ENCODE results near the gene CELA3B.
"Not testable (repeated sequence)": the region's sequence is repeated elsewhere in the genome, so short reads cannot be mapped to it uniquely, and the experiment has no call there.

CELA3B gene

GRCh38 chr1:21980515-21981220 is 3.8 kb downstream of the CELA3B start:
- DNase-seq: not testable (repeated sequence)

GRCh38 chr1:21981253-21981652 is 4.4 kb downstream of the CELA3B start:
- DNase-seq: not testable (repeated sequence)

DNA sequence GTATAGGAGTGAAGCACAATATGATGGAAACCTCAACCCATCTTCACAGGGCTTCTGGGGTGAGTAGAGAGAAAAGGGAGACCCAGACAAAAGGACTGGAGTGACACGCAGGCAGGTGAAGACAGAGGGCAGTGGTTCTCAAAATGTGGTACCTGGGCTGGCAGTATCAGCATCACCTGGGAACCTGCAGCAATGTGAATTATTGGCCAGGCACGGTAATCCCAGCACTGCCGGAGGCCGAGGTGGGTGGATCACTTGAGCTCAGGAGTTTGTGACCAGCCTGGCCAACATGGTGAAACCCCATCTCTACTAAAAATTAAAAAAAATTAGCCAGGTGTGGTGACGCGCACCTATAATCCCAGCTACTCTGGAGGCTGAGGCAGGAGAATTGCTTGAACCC is 5.3 kb downstream of the CELA3B start:
- not testable (repeated sequence) for DNase-seq

DNA sequence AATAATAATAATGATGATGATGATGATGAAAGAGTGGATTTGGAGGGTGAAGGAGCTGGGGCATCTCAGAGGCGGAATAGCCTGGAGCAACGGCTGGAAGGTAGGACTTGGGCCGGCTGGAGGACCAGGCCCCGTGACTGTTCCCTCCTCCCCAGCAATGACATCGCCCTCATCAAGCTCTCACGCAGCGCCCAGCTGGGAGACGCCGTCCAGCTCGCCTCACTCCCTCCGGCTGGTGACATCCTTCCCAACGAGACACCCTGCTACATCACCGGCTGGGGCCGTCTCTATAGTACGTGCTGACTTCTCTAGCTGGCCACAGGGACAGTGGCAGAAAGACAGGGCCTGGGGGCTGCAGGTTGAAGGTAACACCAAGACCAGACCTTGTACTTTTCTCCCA is 6.7 kb downstream of the CELA3B start:
- not testable (repeated sequence) for DNase-seq

DNA sequence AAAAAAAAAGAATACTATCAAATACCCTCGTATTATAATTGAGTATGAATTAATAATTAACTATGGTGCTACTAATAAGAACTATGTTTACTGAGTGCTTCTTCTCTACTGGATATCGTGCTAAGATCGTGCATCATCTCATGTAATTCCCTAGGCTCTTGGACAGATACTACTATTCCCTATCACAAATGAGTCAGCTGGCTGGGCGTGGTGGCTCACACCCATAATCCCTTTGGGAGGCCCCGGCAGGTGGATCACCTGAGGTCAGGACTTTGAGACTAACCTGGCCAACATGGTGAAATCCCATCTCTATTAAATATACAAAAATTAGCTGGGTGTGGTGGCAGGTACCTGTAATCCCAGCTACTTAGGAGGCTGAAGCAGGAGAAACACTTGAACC is 9.1 kb downstream of the CELA3B start:
- not testable (repeated sequence) for DNase-seq

DNA sequence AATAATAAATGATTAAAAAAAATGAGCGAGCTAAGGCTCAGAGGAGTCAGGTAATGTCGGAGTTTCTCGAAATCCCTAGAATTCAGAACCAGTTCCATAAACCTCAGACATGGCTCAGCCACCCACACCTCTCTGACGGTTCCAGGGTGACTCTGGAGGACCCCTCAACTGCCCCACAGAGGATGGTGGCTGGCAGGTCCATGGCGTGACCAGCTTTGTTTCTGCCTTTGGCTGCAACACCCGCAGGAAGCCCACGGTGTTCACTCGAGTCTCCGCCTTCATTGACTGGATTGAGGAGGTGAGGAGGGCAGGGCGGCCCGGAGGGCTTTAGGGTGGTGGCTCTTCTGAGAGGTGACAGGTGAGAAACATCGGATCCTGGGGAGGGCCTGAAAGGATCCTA is 9.6 kb downstream of the CELA3B start:
- DNase-seq: not testable (repeated sequence)

- DNase-seq: not testable (repeated sequence)
Measured at GRCh38 chr1:21989672-21990393, 13.0 kb downstream of the CELA3B start.

GRCh38 chr1:21992186-21992585 is 15.4 kb downstream of the CELA3B start:
- DNase-seq: not testable (repeated sequence)

DNA sequence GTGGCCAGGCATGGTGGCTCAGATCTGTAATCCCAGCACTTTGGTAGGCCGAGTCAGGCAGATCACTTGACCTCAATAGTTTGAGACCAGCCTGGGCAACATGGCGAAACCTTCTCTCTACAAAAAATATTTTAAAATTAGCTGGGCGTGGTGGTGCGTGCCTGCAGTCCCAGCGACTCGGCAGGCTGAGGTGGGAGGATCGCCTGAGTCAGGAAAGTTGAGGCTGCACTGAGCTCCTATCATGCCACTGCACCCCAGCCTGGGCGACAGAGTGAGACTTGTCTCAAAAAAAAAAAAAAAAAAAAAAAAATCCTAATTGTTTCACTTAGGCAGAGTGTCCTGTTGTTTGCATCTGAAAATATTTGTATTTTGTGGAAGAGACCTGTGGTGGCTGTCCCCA is 17.9 kb downstream of the CELA3B start:
- DNase-seq: not testable (repeated sequence)

DNA sequence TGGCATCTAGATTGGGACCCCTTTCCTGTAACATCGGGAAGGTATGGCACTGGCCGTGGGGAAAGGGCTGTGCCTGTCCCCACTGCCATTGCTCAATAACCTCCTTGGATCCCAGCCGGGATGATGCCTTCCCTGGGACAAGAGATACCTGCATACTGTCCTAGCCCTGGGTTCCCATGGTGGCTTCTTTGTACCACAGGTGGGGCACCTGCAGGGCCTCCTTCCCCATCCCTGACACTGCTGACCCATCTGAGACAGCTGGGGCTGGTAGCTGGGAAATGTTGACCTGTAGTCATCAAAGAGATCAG is 19.8 kb downstream of the CELA3B start:
- DNase-seq: not testable (repeated sequence)

DNA sequence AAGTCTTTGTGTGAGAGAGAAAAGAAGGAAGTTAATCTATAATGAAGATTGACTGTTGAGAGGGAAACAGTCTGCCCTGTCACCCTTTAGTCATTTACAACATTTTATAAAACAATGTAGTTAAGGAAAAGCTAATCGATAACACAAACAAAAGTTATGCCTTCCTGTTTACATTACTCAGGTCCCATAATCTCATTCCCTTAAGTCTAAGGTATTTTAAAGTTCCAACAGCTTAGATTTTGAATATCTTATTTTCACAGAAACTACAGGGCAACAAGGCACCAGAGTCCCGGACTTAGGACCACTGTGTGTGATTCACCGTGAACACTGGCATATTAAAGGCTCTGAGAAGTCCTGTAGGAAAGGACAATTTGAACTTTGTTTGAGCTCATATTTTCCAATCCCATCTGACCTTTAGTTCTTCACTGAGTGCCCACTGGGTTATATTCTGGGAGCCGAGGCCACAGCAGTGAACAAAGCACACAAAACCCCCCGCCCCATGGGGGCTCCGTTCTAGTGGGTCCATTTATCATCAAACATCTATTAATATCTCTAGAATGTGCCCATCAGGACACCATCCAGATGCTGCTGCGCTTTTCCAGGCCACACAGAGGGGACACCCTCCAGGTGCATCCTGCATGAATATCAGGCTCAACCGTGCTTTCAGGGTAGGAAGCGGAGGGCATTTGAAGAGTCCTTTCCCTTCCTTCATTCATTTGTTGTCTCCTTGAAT is 21.2 kb downstream of the CELA3B start:
- not testable (repeated sequence) for DNase-seq

DNA sequence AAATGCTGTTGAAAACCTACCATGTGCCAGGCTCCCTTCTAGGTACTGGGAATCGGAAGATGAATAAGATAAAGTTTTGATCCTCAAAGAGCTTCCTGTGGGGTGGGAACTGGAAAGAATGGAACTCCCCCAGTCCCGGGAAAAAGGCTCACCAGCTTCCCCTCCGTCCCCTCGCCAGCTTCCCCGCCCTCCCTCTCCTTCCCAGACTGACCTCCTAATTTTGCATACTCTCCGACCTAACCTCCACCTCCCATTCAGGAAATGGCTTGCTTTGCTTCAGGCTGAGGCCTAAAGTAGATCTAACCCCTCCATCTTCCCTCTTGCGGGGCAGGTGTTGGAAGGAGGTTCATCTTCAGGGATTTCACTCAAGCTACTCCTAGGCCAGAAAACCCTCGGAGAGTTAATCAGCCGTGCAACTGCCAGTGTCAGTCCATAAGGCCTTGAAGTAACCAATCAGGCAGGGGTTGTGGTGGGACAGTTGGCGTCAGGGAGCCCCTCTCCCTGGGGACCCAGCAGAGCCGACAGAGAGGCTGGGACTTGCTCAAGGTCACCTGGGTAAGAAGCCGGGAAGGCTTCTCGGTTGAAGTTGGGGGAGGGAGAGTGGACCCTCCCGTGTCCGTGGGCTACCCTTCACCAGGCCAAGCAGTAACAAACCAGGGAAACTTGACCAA is 21.9 kb downstream of the CELA3B start:
- DNase-seq: not testable (repeated sequence)

- DNase-seq: not testable (repeated sequence)
Measured at GRCh38 chr1:21999645-22000044, 22.8 kb downstream of the CELA3B start.

GRCh38 chr1:22001409-22001808 is 24.6 kb downstream of the CELA3B start, which contains the start of gene CELA3A:
Gene CELA3A, plus strand, starts transcription at chr1:22001657. Its CDS starts 18 bp downstream, at chr1:22001675.
- no peak for DNase-seq

GRCh38 chr1:22002461-22002860 is 25.6 kb downstream of the CELA3B start:
- not testable (repeated sequence) for DNase-seq

GRCh38 chr1:22002875-22003274 is 26.1 kb downstream of the CELA3B start:
- DNase-seq: not testable (repeated sequence)

DNA sequence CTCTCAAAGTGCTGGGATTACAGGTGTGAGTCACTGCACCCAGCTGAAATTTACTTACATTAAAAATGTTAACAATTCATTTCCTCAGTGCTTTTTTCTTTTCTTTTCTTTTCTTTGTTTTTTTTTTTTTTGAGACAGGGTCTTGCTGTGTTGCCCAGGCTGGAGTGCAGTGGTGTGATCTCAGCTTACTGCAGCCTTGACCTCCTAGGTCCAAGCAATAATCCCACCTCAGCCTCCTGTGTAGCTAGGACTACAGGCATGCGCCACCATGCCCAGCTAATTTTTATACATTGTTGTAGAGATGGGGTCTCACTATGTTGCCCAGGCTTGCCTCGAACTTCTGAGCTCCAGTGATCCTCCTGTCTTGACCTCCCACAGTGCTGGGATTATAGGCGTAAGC is 27.1 kb downstream of the CELA3B start:
- DNase-seq: not testable (repeated sequence)

DNA sequence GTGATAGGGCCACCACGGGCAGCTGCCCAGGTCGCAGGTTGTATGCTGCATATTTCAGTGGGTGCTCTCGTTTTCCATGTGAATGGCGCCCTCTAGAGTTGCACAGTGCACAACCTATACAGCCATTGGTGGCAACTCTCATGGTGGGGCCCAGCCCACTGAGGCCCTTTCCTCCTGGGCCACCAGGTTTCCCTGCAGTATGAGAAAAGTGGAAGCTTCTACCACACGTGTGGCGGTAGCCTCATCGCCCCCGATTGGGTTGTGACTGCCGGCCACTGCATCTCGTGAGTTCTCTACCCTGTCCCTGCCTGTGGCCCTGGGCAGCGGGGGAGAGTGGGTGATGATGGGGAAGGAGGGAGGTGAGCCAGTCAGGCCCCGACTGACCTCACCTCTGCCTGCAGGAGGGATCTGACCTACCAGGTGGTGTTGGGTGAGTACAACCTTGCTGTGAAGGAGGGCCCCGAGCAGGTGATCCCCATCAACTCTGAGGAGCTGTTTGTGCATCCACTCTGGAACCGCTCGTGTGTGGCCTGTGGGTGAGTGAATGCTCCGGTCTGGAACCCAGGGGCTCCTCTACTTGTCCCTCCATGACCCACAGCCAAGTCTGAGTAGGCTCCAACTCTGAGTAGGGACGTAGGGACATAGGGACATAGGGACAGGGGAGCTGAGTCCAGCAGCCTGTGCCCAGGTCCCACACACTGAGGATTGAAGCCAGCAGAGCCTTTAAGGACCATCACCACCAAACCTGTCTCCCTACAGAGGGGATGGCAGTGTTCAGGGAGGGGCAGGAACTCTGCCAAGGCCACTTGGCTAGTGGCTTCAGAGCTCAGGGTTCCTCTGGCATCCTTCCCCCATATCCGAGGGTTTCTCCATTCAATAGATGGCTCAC is 28.7 kb downstream of the CELA3B start:
- not testable (repeated sequence) for DNase-seq

DNA sequence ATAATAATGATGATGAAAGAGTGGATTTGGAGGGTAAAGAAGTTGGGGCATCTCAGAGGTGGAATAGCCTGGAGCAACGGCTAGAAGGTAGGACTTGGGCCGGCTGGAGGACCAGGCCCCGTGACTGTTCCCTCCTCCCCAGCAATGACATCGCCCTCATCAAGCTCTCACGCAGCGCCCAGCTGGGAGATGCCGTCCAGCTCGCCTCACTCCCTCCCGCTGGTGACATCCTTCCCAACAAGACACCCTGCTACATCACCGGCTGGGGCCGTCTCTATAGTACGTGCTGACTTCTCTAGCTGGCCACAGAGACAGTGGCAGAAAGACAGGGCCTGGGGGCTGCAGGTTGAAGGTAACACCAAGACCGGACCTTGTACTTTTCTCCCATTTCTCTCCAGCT is 29.9 kb downstream of the CELA3B start:
- DNase-seq: not testable (repeated sequence)

DNA sequence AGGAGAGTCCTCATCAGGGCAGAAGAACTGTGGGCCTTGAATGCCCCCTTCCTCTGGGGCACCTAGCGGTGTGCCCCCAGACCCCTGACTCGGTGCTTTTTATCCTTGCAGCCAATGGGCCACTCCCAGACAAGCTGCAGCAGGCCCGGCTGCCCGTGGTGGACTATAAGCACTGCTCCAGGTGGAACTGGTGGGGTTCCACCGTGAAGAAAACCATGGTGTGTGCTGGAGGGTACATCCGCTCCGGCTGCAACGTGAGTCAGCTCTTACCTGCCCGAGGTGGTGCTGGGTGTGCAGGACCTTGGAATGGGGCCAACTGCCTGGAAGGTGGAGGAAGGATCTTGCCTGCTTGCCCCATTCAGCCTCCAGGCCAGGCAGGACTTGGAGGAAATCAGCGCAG is 30.4 kb downstream of the CELA3B start:
- DNase-seq: not testable (repeated sequence)

DNA sequence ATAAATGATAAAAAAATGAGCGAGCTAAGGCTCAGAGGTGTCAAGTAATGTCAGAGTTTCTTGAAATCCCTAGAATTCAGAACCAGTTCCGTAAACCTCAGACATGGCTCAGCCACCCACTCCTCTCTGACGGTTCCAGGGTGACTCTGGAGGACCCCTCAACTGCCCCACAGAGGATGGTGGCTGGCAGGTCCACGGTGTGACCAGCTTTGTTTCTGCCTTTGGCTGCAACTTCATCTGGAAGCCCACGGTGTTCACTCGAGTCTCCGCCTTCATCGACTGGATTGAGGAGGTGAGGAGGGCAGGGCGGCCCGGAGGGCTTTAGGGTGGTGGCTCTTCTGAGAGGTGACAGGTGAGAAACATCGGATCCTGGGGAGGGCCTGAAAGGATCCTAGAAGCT is 32.7 kb downstream of the CELA3B start:
- not testable (repeated sequence) for DNase-seq

- not testable (repeated sequence) for DNase-seq
Measured at GRCh38 chr1:22012752-22013151, 35.9 kb downstream of the CELA3B start.
